Stimulated activated CD8-positive, alpha-beta memory T cell treated with anti-CD3 and anti-CD28 coated beads, Interleukin-7, amount 100 ng/mL, for 24 hours (primary cell): ENCODE measurements around the gene TCF12.
"Not testable (repeated sequence)": the region's sequence is repeated elsewhere in the genome, so short reads cannot be mapped to it uniquely, and the experiment has no call there.

Source experiments
- DNase-seq: peaks from one replicate; pipeline ENCODE4 v3.0.0-alpha.2; 2020; ENCODE audit warnings: low read depth

Gene TCF12

DNA sequence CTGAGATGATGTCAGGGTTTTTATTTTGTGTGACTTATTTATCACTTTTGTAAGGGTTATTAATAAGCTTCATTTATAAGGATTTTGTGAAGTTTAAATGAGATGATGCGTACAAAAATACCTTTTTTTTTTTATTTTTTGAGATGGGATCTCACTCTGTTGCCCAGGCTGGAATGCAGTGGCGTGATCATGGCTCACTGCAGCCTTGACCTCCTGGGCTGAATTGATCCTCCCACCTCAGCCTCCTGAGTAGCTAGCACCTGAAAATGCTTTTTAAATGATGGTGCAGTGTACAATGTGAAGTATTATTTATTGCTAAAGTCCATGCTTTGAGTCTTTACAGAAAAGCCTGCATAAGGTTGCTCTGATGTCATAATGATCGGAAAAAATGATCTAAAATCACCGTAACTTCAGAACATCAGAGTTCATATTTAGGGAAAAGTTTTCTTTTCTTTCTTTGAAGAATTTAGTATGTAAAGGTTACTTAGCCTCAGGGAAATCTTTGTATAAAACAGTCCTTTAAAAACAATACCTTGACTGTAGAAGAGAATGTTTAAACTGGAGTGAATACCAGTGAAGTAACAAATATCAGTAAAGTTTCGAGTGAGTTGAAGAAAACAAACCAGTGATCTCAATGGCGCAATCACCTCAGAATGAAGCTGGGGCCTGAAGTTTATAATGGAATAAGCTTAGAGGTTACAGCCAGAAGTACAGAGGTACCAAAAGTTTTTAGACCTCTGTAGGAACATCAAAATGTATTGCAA, 29.7 kb downstream of the TCF12 start:
- no peak for DNase-seq

DNA sequence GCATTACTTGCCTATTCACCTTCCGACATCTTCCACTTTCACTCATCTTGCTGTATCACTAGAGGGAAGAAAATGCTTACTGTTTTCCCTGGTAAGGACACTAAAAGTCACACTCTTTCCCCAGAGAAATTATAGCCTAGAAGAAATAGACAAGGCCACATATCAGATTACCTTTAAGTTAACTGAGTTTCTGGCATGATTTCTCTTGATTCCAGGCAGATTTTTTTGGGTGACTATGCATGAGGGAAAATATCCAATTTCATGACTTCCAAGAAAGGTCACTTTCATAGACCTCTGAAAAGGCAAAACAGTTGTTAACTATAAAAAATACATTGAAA, 30.3 kb downstream of the TCF12 start:
- no peak for DNase-seq

GRCh38 chr15:56950979-56951378, 32.5 kb downstream of the TCF12 start:
- no peak for DNase-seq

GRCh38 chr15:56953790-56954189, 35.3 kb downstream of the TCF12 start:
- no peak for DNase-seq

GRCh38 chr15:56955011-56955410, 36.6 kb downstream of the TCF12 start:
- not testable (repeated sequence) for DNase-seq

GRCh38 chr15:56956538-56956937, 38.1 kb downstream of the TCF12 start:
- DNase-seq, result no peak

DNA sequence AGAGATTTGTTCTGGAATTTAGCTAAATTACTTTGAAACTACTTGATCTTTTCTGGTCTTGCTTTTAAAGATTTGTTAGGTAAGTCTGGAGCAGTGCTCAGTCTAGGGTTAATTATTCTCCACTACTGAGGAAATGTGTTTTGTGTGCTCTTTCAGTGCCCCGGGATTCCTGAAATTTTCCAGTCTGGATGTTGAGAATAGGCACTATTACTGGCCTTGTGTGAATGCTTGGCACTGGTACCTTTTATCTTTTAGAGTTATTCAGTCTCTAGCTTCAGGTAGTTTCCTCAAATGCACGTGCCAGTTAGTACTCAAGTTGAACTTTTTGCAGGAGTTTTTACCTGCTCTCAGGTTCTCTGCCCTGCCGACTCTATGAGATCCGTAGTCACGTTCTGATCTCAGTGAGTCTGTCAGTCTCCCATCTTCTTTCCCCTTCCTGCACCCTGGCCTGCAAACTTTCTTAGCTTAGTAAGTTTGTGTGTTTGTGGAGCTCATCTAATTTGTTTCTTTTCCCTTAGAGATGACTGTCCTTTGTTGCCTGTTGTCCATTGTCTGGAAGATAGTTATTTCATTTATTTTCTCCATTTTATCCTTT, 39.5 kb downstream of the TCF12 start:
- no peak for DNase-seq

DNA sequence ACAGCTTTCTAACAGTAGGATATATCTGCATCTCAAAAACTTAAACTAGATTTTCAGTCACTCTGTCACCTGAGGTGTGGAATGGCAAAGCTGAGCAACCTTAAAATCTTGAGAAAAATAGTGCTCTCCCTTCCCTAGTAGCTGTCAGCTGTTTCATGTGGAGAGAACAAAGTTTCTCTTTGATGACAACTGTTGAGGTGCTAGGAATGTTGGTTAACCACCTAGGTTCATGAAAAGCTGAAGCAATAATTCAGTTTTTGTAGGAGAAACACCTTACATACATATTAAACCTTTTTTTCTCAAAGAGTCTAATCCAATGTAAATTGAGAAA, 40.8 kb downstream of the TCF12 start:
- DNase-seq, result no peak

DNA sequence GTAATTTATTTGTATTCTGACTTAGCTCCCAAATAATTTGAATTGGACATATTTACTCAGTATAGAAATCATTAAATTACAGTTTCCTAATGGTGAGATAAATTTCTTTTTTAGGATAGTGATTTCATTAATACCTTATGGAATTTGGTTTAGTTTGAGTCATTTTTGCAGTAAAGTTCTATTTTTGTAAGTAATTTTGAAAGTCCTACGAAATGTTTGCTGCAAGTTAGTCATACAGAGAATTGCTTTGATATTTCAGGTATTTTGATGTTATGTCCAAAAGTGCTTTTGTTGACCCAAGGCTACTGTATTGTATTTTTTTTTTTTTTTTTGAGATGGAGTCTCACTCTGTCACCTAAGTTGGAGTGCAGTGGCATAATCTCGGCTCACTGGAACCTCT, 41.7 kb downstream of the TCF12 start:
- no peak for DNase-seq

DNA sequence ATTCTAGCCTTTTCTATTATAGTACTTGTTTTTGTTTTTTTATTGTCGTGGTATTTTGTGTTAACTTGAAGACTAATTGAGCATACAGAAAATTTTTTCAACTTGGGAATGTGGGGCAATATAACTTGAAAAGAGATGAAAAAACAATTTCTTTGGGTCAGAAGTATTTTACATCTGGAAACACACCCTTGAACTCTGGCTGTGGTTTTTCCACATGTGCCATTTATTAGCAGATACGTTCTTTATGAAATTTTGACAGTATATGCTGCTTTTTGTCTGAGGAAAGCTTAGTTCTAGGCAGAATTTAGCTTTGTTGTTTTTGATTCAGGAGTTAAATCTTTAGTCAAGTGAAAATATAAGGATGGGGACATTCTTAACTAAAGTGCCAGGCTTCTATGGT, 44.7 kb downstream of the TCF12 start:
- DNase-seq, result no peak

GRCh38 chr15:56963710-56964109, 45.3 kb downstream of the TCF12 start:
- no peak for DNase-seq

- no peak for DNase-seq
Measured at GRCh38 chr15:56964182-56964581, 45.7 kb downstream of the TCF12 start.

- DNase-seq, result no peak
Measured at GRCh38 chr15:56965231-56966013, 47.0 kb downstream of the TCF12 start.

GRCh38 chr15:56967336-56967735, 48.9 kb downstream of the TCF12 start:
- DNase-seq, result no peak

- DNase-seq, result no peak
Measured at GRCh38 chr15:56968256-56968655, 49.8 kb downstream of the TCF12 start.

GRCh38 chr15:56968821-56969220, 50.4 kb downstream of the TCF12 start:
- DNase-seq, result no peak

DNA sequence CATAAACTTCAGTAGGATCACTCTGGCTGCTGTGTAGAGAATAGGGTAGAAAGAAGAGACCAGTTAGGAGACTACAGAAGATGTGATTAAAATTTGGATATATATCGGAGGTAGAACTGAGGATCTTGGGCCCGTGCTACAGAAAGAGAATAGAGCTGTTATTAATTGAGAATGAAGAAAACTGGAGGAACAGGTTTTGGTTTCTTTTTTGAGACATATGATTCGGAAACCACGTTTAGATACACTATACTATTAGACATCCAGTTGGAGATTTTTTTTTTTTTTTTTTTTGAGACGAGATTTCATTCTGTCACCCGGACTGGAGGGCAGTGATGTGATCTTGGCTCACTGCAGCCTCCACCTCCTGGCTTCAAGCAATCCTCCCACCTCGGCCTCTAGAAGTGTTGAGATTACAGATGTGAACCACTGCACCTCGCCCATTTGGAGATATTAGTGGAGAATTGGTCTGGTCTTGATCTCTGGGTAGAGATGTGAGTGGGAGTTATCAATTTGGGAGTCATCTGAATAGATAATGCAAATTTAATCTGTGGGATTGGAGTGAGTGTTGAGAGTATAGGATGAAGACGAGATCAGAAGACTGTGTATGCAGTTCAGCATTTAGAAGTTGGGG, 50.9 kb downstream of the TCF12 start:
- DNase-seq, result no peak

GRCh38 chr15:56971571-56971970, 53.1 kb downstream of the TCF12 start:
- DNase-seq, result no peak

GRCh38 chr15:56972016-56972415, 53.6 kb downstream of the TCF12 start:
- DNase-seq, result no peak

DNA sequence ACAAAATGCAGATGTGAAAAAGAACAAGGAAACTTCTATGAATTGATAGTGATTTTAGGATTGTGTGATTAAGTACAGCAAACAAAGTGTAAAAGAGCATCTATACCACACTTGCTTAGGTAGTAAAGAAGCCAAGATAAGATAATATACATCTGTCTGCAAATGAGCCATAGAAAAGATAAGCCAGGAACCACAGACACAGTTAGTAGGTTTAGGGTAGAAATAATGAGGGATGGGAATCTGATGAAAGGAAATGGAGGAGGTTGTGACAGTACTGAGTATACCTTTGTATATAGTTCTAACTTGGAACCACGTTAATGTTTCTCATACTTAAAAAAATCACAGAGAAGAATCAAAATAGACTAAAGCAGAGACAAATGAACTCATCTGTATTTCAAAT, 54.0 kb downstream of the TCF12 start:
- no peak for DNase-seq

GRCh38 chr15:56973463-56973862, 55.0 kb downstream of the TCF12 start:
- DNase-seq, result no peak

DNA sequence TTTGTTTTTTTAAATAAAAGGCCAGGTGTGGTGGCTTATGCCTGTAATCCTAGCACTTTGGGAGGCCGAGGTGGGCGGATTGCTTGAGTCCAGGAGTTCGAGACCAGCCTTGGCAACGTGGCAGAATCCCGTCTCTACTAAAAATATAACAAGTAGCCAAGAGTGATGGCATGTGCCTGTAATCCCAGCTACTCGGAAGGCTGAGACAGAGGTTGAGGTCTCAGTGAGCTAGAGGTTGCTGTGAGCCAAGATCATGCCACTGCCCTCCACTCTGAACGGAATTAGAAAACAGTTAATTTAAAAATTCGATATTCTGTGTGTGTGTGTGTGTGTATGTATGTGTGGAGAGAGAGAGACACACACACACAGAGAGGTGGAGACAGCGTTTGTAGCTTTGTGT, 58.8 kb downstream of the TCF12 start:
- DNase-seq, result no peak
